WTC11 (cell line): ENCODE data around the gene YTHDC2. TPM values are rescaled to one million over a fixed set of nuclear protein-coding genes. Genes with fewer than 3 reads are reported as not detected.

Experiments used
- ATAC-seq: fragments of 200-7000 bp; cut with Tn5 transposase; 2 replicates; pipeline ENCODE4 v1.10.0; 2021; ENCODE audit warnings: mild to moderate bottlenecking, moderate library complexity
- CTCF ChIA-PET: fragments of 300-600 bp; sonication (Branson Sonifier 250); formaldehyde crosslinking; loops from one replicate; lab custom pipeline; 2021; ENCODE audit warnings: antibody characterized with exemption; lab: Charles Lee
- POLR2A ChIA-PET: fragments of 350-600 bp; sonication (Branson Sonifier 250); formaldehyde crosslinking; loops from one replicate; lab custom pipeline; 2021; ENCODE audit warnings: antibody characterized with exemption; lab: Charles Lee
- DNase-seq: peaks from one replicate; pipeline ENCODE4 v3.0.0; 2021; ENCODE audit warnings: low spot score
- H3K27ac Mint-ChIP-seq: 2 replicates; pipeline ENCODE4 v1.8.0; 2021; ENCODE audit warnings: mixed read lengths
- H3K27me3 Mint-ChIP-seq: 2 replicates; pipeline ENCODE4 v1.8.0; 2021; ENCODE audit warnings: low read depth, mild to moderate bottlenecking, moderate library complexity, mixed read lengths
- H3K36me3 Mint-ChIP-seq: 2 replicates; pipeline ENCODE4 v1.8.0; 2021; ENCODE audit warnings: mixed read lengths
- H3K4me1 Mint-ChIP-seq: 2 replicates; pipeline ENCODE4 v1.8.0; 2022; ENCODE audit warnings: mixed read lengths
- H3K4me3 Mint-ChIP-seq: 2 replicates; pipeline ENCODE4 v1.8.0; 2021; ENCODE audit warnings: mild to moderate bottlenecking, moderate library complexity, mixed read lengths
- H3K9me3 Mint-ChIP-seq: 2 replicates; pipeline ENCODE4 v1.8.0; 2021; ENCODE audit warnings: mixed read lengths
- ESRRA ChIP-seq: sonication (generic); formaldehyde crosslinking; IDR thresholded peaks from 2 replicates; pipeline ENCODE4 v1.8.1; 2022; ENCODE audit warnings: mild to moderate bottlenecking, missing genetic modification reagents, borderline replicate concordance
- GABPB1 ChIP-seq: sonication (generic); formaldehyde crosslinking; IDR thresholded peaks from 2 replicates; pipeline ENCODE4 v1.8.1; 2023; ENCODE audit warnings: mild to moderate bottlenecking, missing genetic modification reagents
- GRHL2 ChIP-seq: fragments of 250-450 bp; sonication (Bioruptor Pico); IDR thresholded peaks from 2 replicates; pipeline ENCODE4 v1.8.0; 2022; ENCODE audit warnings: mild to moderate bottlenecking, moderate library complexity; ENCODE audit not compliant: insufficient replicate concordance, severe bottlenecking
- HMGA2 ChIP-seq: fragments of 250-450 bp; sonication (Bioruptor Pico); IDR thresholded peaks from 2 replicates; pipeline ENCODE4 v1.4.0; 2021; ENCODE audit warnings: mild to moderate bottlenecking, moderate library complexity
- MYBL2 ChIP-seq: sonication (generic); formaldehyde crosslinking; IDR thresholded peaks from 2 replicates; pipeline ENCODE4 v1.8.1; 2023; ENCODE audit warnings: mild to moderate bottlenecking, moderate library complexity, missing genetic modification reagents
- PRDM15 ChIP-seq: sonication (generic); formaldehyde crosslinking; IDR thresholded peaks from 2 replicates; pipeline ENCODE4 v1.8.0; 2022; ENCODE audit warnings: missing genetic modification reagents
- PREB ChIP-seq: sonication (generic); formaldehyde crosslinking; IDR thresholded peaks from 2 replicates; pipeline ENCODE4 v1.8.1; 2022; ENCODE audit warnings: mild to moderate bottlenecking, missing genetic modification reagents, moderate library complexity, borderline replicate concordance
- SOX15 ChIP-seq: fragments of 250-450 bp; sonication (Bioruptor Pico); IDR thresholded peaks from 2 replicates; pipeline ENCODE4 v1.9.0; 2021; ENCODE audit warnings: mild to moderate bottlenecking
- ZNF281 ChIP-seq: sonication (generic); formaldehyde crosslinking; IDR thresholded peaks from 2 replicates; pipeline ENCODE4 v1.8.0; 2023; ENCODE audit warnings: mild to moderate bottlenecking, missing genetic modification reagents
- ZNF396 ChIP-seq: fragments of 250-450 bp; sonication (Bioruptor Pico); IDR thresholded peaks from 2 replicates; pipeline ENCODE4 v1.8.0; 2021; ENCODE audit warnings: mild to moderate bottlenecking, moderate library complexity, borderline replicate concordance
- total RNA-seq: library from RNA; stranded (reverse); gene quantifications from 3 replicates; pipeline ENCODE4 v1.2.3, GENCODE V29; 2021
- TF ChIP-seq, protein P1 (sequence below): fragments of 250-450 bp; sonication (Bioruptor Pico); conservative IDR thresholded peaks from 2 replicates; pipeline ENCODE4 v1.9.0; 2021; ENCODE audit warnings: mild to moderate bottlenecking
- TF ChIP-seq, protein P2 (sequence below): sonication (generic); formaldehyde crosslinking; IDR thresholded peaks from 2 replicates; pipeline ENCODE4 v1.8.1; 2022; ENCODE audit warnings: mild to moderate bottlenecking, moderate library complexity, missing genetic modification reagents
- TF ChIP-seq, protein P3 (sequence below): sonication (generic); formaldehyde crosslinking; IDR thresholded peaks from 2 replicates; pipeline ENCODE4 v1.8.1; 2023; ENCODE audit warnings: mild to moderate bottlenecking, missing genetic modification reagents, moderate library complexity

YTHDC2 gene
- total RNA-seq, 1 experiment from 2014 or later, result 21.6 TPM

- Mint-ChIP-seq H3K27me3 (no peaks in the 10 kb centered on the region; the same call in 1 of the 2 replicates), H3K9me3 (peaks cover 30% of the 10 kb centered on the region), H3K4me3 (no peak overlapping the region), H3K4me1 (peaks cover 10% of the 10 kb centered on the region), H3K36me3 (peaks cover 34% of the 10 kb centered on the region), H3K27ac (no peak overlapping the region)
- ATAC-seq, result no peak
- no peak for DNase-seq
- ChIA-PET POLR2A (no interaction called here), CTCF (no interaction called here)
- TF ChIP-seq, protein P1, sequence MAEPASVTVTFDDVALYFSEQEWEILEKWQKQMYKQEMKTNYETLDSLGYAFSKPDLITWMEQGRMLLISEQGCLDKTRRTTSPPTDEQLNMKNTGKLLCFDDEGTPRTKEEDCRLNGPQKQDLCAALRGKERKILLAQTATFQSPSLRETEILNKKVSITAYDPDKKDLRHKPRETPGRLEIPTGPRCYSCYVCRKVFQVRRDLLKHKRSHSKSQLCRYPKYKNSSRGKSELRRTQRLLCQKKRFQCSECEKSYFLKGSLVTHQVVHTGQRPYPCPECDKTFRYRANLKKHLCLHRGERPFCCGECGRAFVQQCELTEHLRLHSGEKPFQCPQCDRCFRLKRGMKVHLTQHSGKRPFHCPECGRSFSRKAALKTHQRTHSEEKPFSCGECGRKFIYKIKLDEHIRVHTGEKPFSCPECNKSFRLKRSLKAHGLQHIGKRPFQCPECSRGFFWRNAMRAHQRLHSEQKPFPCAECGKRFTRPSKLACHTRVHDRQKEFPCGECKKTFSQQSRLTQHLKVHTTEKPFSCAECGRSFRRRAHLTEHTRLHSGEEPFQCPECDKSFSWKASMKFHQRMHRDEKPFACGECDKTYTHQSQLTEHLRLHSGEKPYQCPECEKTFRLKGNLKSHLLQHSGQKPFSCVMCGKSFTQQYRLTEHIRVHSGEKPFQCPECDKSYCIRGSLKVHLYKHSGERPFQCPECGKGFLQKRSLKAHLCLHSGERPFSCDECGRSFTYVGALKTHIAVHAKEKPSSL, result no peak
- no peak for TF ChIP-seq GABPB1 (CRISPR knock-in tag)
- no peak for TF ChIP-seq PRDM15 (CRISPR knock-in tag)
- TF ChIP-seq SOX15, result no peak
- TF ChIP-seq, protein P2, sequence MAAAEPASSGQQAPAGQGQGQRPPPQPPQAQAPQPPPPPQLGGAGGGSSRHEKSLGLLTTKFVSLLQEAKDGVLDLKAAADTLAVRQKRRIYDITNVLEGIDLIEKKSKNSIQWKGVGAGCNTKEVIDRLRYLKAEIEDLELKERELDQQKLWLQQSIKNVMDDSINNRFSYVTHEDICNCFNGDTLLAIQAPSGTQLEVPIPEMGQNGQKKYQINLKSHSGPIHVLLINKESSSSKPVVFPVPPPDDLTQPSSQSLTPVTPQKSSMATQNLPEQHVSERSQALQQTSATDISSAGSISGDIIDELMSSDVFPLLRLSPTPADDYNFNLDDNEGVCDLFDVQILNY (CRISPR knock-in tag), result no peak
- no peak for TF ChIP-seq ZNF396 (CRISPR knock-in tag)
- TF ChIP-seq ESRRA (CRISPR knock-in tag), result no peak
- TF ChIP-seq, protein P3, sequence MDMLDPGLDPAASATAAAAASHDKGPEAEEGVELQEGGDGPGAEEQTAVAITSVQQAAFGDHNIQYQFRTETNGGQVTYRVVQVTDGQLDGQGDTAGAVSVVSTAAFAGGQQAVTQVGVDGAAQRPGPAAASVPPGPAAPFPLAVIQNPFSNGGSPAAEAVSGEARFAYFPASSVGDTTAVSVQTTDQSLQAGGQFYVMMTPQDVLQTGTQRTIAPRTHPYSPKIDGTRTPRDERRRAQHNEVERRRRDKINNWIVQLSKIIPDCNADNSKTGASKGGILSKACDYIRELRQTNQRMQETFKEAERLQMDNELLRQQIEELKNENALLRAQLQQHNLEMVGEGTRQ, result no peak
- no peak for TF ChIP-seq ZNF281 (CRISPR knock-in tag)
- TF ChIP-seq HMGA2 (CRISPR knock-in tag), result no peak
- TF ChIP-seq MYBL2 (CRISPR knock-in tag), result no peak
- TF ChIP-seq GRHL2 (CRISPR knock-in tag), result no peak
- TF ChIP-seq PREB (CRISPR knock-in tag), result no peak
- TF ChIP-seq, all 79 proteins: peak for 0
Observed at GRCh38 chr5:113527746-113528145, 14.3 kb downstream of the YTHDC2 start.
